NB4 (cell line): ENCODE data around the gene USP30.

Experiments
- CTCF ChIP-seq: IDR thresholded peaks from one replicate; pipeline ENCODE4 v1.5.1; 2012; ENCODE audit warnings: low read depth, low read length
- POLR2A ChIP-seq: IDR thresholded peaks from 2 replicates; pipeline ENCODE4 v1.6.1; 2011; ENCODE audit warnings: mild to moderate bottlenecking; ENCODE audit not compliant: insufficient read length; ENCODE audit errors: extremely low read depth
- TF ChIP-seq, protein P1 (sequence below): IDR thresholded peaks from 2 replicates; pipeline ENCODE4 v1.6.1; 2011; ENCODE audit warnings: low read depth, low read length

DNA sequence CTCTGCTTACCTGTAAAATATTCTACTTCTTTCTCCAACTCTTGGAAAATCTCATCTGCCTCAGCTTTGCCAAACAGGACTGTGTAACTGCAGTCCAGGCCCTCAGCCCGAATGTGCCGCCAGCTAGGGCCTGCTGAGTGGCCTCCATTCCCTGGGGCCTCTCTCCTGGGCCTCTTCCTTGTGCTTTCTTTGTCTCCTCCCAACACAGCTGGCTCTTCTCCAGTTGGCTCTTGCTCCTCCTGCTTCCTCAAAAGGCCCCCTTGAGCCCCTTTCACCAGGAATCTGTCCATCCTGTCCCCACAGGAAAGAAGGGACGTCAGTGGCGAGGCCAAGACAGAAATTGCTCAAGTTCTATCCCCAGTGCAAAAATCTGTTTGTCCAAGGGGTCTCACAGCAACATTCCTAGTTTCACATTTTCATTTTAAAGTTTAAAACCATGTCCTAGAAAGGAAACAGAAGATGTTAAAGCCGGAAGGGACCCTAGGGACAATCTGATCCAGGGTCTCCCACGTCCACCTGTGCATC lies 40.2 kb downstream of the USP30 start:
- TF ChIP-seq CTCF, result no peak
- no peak for TF ChIP-seq POLR2A
- TF ChIP-seq, protein P1, sequence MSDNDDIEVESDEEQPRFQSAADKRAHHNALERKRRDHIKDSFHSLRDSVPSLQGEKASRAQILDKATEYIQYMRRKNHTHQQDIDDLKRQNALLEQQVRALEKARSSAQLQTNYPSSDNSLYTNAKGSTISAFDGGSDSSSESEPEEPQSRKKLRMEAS, result no peak
